Activated CD8-positive, alpha-beta memory T cell treated with anti-CD3 and anti-CD28 coated beads for 1 hour (primary cell): ENCODE measurements around the gene FAM118A.
"Not testable (repeated sequence)": the region's sequence is repeated elsewhere in the genome, so short reads cannot be mapped to it uniquely, and the experiment has no call there.

ENCODE experiments used
- DNase-seq, 2 donors: peaks; one replicate each; pipeline ENCODE4 v3.0.0-alpha.2; 2020; ENCODE audit warnings: low read depth in 1 of 2; ENCODE audit errors: extremely low read depth in 1 of 2

FAM118A gene

GRCh38 chr22:45309422-45310227, at the start of gene FAM118A:
Gene FAM118A, plus strand, starts transcription at chr22:45309934. Its CDS starts 12,446 bp downstream, at chr22:45322380.
- DNase-seq = peak; percentile 84 to 95

- DNase-seq = not testable (repeated sequence)
Observed at GRCh38 chr22:45260395-45260759, 49.4 kb upstream of the FAM118A start.

- no peak for DNase-seq
Observed at GRCh38 chr22:45261407-45262088, 48.2 kb upstream of the FAM118A start.

- no peak for DNase-seq
Observed at GRCh38 chr22:45262195-45262930, 47.4 kb upstream of the FAM118A start.

- no peak for DNase-seq
Observed at GRCh38 chr22:45262931-45263462, 46.7 kb upstream of the FAM118A start.

GRCh38 chr22:45263463-45264269, 46.1 kb upstream of the FAM118A start:
- DNase-seq = no peak

- DNase-seq = no peak
Observed at GRCh38 chr22:45265535-45265934, 44.2 kb upstream of the FAM118A start.

GRCh38 chr22:45268167-45268957, 41.4 kb upstream of the FAM118A start:
- no peak for DNase-seq

- peak; percentile 76 to 90 for DNase-seq
Observed at GRCh38 chr22:45268958-45269844, 40.5 kb upstream of the FAM118A start.

- no peak for DNase-seq
Observed at GRCh38 chr22:45270095-45271020, 39.4 kb upstream of the FAM118A start.

- DNase-seq = no peak
Observed at GRCh38 chr22:45271667-45272201, 38.0 kb upstream of the FAM118A start.

- no peak for DNase-seq
Observed at GRCh38 chr22:45272498-45272897, 37.2 kb upstream of the FAM118A start.

GRCh38 chr22:45273452-45274075, 36.2 kb upstream of the FAM118A start:
- no peak for DNase-seq

GRCh38 chr22:45276507-45277105, 33.1 kb upstream of the FAM118A start:
- DNase-seq = no peak

GRCh38 chr22:45277720-45278119, 32.0 kb upstream of the FAM118A start:
- not testable (repeated sequence) for DNase-seq

GRCh38 chr22:45278125-45278524, 31.6 kb upstream of the FAM118A start:
- DNase-seq = no peak
